Upper lobe of right lung (tissue), 1 donor: ENCODE measurements around the gene GRID2. TPM values are rescaled to one million over a fixed set of nuclear protein-coding genes. Genes with fewer than 3 reads are reported as not detected.

Source experiments
- ATAC-seq: fragments of 200-7000 bp; cut with Tn5 transposase; one replicate; pipeline ENCODE4 v1.9.1; 2020; ENCODE audit warnings: mild to moderate bottlenecking, moderate library complexity
- DNase-seq: peaks from one replicate; pipeline ENCODE4 v3.0.0-alpha.2; 2020
- H3K27ac ChIP-seq: fragments of 200-600 bp; one replicate; pipeline ENCODE4 v1.8.0; 2022
- H3K27me3 ChIP-seq: fragments of 200-600 bp; one replicate; pipeline ENCODE4 v1.8.0; 2022; ENCODE audit warnings: mild to moderate bottlenecking
- H3K36me3 ChIP-seq: fragments of 200-600 bp; one replicate; pipeline ENCODE4 v1.8.0; 2022
- H3K4me1 ChIP-seq: fragments of 200-600 bp; one replicate; pipeline ENCODE4 v1.8.0; 2022
- H3K4me3 ChIP-seq: fragments of 200-600 bp; one replicate; pipeline ENCODE4 v1.8.0; 2022; ENCODE audit warnings: mild to moderate bottlenecking
- H3K9me3 ChIP-seq: fragments of 200-600 bp; one replicate; pipeline ENCODE4 v1.8.0; 2022
- CTCF ChIP-seq: fragments of 200-600 bp; IDR thresholded peaks from one replicate; pipeline ENCODE4 v1.8.0; 2022; ENCODE audit warnings: antibody characterized with exemption
- intact Hi-C: fragments of 100-400 bp; cut with DNase I; formaldehyde crosslinking; loops from one replicate; pipeline ENCODE4 v1.11.0; 2022
- total RNA-seq: library from RNA; stranded (reverse); fragmentation: NEBNext Ultra II Directional; extraction: Animal tissue kit (Norgen Biotek cat#: 25700); gene quantifications from one replicate; pipeline ENCODE4 v1.2.1, GENCODE V29; 2021
- donor health status: DM: no; HTN: yes; CAD: no; lungs with severe emphysema.

Gene GRID2
- total RNA-seq, 1 donor from 2014 or later, result not detected

DNA sequence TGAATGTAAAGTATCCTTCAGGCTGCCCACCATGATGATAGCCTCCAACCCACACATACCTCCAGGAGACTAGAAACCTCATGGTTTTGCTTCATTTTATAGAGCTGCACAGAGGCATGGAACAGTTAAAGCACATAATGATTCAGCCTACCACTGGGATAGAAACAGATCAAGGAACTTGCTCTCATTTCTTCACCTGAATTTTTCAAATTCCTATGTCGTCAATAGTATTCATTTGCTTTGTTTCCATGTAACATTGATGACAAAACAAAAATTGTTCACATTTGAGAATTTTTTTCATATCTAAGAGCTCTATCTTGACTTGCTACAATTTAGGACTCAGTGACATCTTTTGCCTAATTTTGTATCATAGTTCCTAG, 1473.3 kb downstream of the GRID2 start:
- Histone ChIP-seq H3K4me3 (no peak overlapping the region), H3K4me1 (no peaks in the 10 kb centered on the region), H3K27me3 (no peaks in the 10 kb centered on the region), H3K27ac (no peak overlapping the region), H3K9me3 (no peaks in the 10 kb centered on the region), H3K36me3 (no peaks in the 10 kb centered on the region)
- intact Hi-C loops, result no loop called here
- no peak for TF ChIP-seq CTCF
- DNase-seq (no peak), ATAC-seq (no peak)

- Histone ChIP-seq H3K36me3 (no peaks in the 10 kb centered on the region), H3K9me3 (no peaks in the 10 kb centered on the region), H3K4me3 (no peak overlapping the region), H3K27ac (no peak overlapping the region), H3K4me1 (no peaks in the 10 kb centered on the region), H3K27me3 (no peaks in the 10 kb centered on the region)
- no peak for TF ChIP-seq CTCF
- DNase-seq (no peak), ATAC-seq (no peak)
- intact Hi-C loops, result no loop called here
Observed at GRCh38 chr4:93779228-93779627, 1475.5 kb downstream of the GRID2 start.

DNA sequence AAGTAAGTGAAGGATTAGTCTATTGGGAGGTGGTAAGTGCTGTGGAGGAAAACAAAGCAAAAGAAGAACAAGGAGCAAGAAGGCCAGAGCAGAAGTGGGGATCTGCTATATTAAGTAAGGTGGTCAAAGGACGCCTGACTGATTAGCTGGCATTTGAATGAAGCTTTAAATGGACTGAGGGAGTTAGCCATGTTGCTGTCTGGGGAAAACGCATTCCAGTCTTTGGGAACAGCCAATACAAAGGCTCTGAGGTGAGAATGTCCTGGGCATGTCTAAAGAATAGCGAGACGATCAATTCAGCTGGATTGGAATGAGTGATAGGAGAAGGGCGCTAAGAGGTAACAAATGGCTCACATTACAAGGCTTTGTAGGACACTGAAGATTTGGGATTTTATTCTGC, 1476.3 kb downstream of the GRID2 start:
- Histone ChIP-seq H3K27ac (no peak overlapping the region), H3K27me3 (no peaks in the 10 kb centered on the region), H3K4me1 (no peaks in the 10 kb centered on the region), H3K36me3 (no peaks in the 10 kb centered on the region), H3K4me3 (no peak overlapping the region), H3K9me3 (no peaks in the 10 kb centered on the region)
- no peak for TF ChIP-seq CTCF
- DNase-seq (no peak), ATAC-seq (no peak)
- intact Hi-C loops, result no loop called here

- ATAC-seq (no peak), DNase-seq (no peak)
- no peaks in the 10 kb centered on the region for H3K9me3 ChIP-seq
- no peak overlapping the region for H3K27ac ChIP-seq
- no peaks in the 10 kb centered on the region for H3K36me3 ChIP-seq
- TF ChIP-seq CTCF, result no peak
- H3K4me3 ChIP-seq, result no peak overlapping the region
- intact Hi-C loops, result no loop called here
- H3K27me3 ChIP-seq, result no peaks in the 10 kb centered on the region
- no peaks in the 10 kb centered on the region for H3K4me1 ChIP-seq
Observed at GRCh38 chr4:93781198-93781597, 1477.4 kb downstream of the GRID2 start.

DNA sequence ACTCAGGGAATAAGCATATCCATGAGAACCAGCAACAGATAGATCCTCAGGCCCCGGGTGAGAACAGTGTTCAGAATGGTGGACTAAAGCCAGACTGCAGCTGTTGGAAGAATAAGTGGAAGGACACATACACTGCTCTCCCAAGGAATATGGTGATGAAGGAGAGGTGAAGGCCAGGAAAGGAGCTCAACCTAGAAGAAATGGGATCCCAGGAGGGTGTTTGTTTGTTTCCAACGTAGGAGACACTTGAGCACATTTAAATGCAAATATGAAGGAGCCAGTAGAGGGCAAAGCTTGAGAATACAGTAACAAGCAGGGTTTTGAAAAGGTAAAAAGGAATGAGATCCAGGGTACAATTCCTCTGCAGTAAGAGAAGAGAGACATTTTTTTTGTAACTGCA, 1482.4 kb downstream of the GRID2 start:
- no peak for TF ChIP-seq CTCF
- DNase-seq (no peak), ATAC-seq (no peak)
- H3K27me3 ChIP-seq, result no peaks in the 10 kb centered on the region
- no peaks in the 10 kb centered on the region for H3K4me1 ChIP-seq
- no peak overlapping the region for H3K27ac ChIP-seq
- H3K4me3 ChIP-seq, result no peak overlapping the region
- intact Hi-C loops, result no loop called here
- no peaks in the 10 kb centered on the region for H3K9me3 ChIP-seq
- no peaks in the 10 kb centered on the region for H3K36me3 ChIP-seq

GRCh38 chr4:93788712-93789111, 1484.9 kb downstream of the GRID2 start:
- no peak overlapping the region for H3K27ac ChIP-seq
- DNase-seq, result no peak
- ATAC-seq, result no peak
- H3K4me3 ChIP-seq, result no peak overlapping the region
- H3K4me1 ChIP-seq, result no peaks in the 10 kb centered on the region
- H3K9me3 ChIP-seq, result no peaks in the 10 kb centered on the region
- H3K36me3 ChIP-seq, result no peaks in the 10 kb centered on the region
- no peaks in the 10 kb centered on the region for H3K27me3 ChIP-seq
- peak; percentile 29 for TF ChIP-seq CTCF
- intact Hi-C loops, result no loop called here
